ENCODE measurements around the gene S100P.
"Not testable (repeated sequence)": the region's sequence is repeated elsewhere in the genome, so short reads cannot be mapped to it uniquely, and the experiment has no call there.

The S100P gene

DNA sequence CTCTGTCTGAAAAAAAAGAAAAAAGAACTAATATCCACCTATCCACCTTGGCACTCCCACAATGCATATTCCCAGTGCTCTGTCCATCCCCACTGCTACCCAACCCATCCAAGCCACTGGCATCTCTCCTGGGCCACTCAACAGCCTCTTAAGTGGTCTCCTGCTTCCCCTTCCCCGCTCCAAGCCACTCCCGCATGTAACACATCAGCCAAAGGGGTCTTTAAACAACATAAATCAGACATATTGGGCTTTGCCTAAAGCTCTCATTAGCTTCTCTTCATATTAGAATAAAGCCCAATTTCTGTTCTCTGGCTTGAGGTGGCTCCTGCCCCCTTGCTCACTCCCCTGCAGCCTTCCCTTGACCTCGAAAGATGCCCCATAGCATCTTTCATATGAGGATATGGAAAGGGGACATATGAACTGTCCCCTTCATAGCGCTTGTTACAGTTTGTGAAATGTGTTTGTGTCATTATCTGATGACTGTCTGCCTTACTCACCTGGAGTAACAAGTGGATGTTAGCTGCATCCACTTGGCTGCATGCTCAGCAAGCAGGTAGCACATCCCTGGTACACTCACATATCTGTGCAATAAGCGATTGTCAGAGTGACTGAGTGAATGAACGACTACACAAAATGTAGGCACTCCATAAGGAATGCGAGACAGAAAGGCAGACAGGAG lies 25.4 kb downstream of the S100P start:
- H3K36me3 ChIP-seq (ENCODE audit: insufficient read depth, low read length): no peaks in the 10 kb centered on the region
- H3K9me3 ChIP-seq (ENCODE audit: low read length): no peaks in the 10 kb centered on the region
- H3K4me1 ChIP-seq (ENCODE audit: insufficient read depth, low read length): peaks cover 27% of the 10 kb centered on the region

DNA sequence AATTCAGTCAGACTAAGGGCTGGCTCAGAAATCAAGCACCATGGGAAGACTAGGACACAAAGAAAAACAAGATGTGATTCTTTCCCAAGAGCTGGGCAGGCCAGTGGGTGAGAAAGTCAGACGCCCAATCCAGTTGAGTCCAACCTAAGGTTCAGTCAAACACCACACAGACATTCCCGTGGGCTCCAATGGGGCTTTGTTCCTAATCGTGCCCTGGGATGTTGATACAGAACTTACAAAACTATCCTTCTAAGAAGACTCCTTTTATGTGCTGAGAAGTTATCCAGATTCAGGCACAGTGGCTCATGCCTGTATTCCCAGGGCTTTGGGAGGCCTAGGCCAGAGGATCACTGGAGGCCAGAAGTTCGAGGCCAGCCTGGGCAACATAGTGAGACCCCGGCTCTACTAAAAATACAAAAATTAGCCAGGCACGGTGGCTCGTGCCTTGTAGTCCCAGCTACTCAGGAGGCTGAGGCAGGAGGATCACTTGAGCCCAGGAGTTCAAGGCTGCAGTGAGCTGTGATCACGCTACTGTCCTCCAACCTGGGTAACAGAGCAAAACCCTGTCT lies 26.0 kb downstream of the S100P start:
- no peak overlapping the region for H3K27ac ChIP-seq (ENCODE audit: low read depth, low read length)
- no peaks in the 10 kb centered on the region for H3K36me3 ChIP-seq (ENCODE audit: insufficient read depth, low read length)
- no peak overlapping the region for H3K9ac ChIP-seq (ENCODE audit: low read length)
- no peaks in the 10 kb centered on the region for H3K27me3 ChIP-seq (ENCODE audit: control insufficient read depth in 1 of 2, insufficient read depth in 2 of 2, low read length in 2 of 2)
- no peak overlapping the region for H3K4me3 ChIP-seq (ENCODE audit: low read depth in 1 of 2, low read length in 2 of 2)
- peaks cover 27% of the 10 kb centered on the region for H3K4me1 ChIP-seq (ENCODE audit: insufficient read depth, low read length)
- no peaks in the 10 kb centered on the region for H3K9me3 ChIP-seq (ENCODE audit: low read length)

More for the DNA sequence above, 25.4 kb downstream of the S100P start:
- no peak overlapping the region for H3K27ac ChIP-seq (ENCODE audit: low read depth, low read length)
- H3K9ac ChIP-seq (ENCODE audit: low read length): no peak overlapping the region
- H3K4me3 ChIP-seq (ENCODE audit: low read depth in 1 of 2, low read length in 2 of 2): no peak overlapping the region
- no peaks in the 10 kb centered on the region for H3K27me3 ChIP-seq (ENCODE audit: control insufficient read depth in 1 of 2, insufficient read depth in 2 of 2, low read length in 2 of 2)

DNA sequence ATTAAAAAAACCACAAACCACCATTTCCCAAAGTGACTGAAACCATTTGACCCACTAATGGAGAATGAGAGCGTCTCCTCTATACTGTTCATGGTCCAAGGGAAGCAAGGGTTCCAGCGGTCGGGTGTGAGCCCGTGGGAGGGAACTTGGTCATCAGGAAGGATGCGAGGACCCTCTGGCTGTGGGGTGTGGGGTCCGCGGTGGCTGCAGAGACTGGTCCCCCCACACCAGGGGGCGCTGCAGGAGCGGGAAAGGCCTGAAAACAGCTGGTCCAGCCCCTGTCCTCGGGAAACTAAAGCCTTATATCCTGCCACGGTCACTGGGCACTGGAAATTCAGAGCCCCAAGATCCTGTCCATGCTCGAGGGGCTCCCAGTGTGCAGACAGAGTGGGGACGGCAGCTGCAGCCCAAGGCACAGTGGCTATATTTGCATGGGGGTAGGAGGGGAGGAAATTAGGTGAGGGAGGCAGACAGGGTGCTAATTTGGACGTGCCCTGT lies 26.6 kb downstream of the S100P start:
- no peak overlapping the region for H3K9ac ChIP-seq (ENCODE audit: low read length)
- H3K4me3 ChIP-seq (ENCODE audit: low read depth in 1 of 2, low read length in 2 of 2): no peak overlapping the region
- H3K27ac ChIP-seq (ENCODE audit: low read depth, low read length): no peak overlapping the region

DNA sequence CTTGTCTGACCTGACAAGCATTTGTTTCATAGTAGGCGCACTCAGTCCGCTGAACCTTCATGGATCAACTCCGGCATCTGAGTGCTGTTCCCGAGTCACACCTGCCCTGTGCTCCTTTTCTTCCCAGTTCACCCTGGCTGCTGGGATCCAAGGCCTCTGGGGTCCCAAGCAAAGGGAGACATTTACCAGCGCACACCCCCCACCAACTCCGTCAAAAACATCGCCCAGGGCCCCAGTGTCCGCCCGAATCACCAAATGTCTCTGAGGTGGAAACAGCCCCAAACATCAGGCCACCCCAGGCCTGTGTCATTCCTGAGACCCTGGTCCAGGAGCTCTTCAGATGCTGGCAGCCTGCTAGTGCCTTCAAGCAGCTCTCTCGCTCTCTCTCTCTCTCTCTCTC lies 27.4 kb downstream of the S100P start:
- H3K9me3 ChIP-seq (ENCODE audit: low read length): no peaks in the 10 kb centered on the region
- no peak overlapping the region for H3K4me3 ChIP-seq (ENCODE audit: low read depth in 1 of 2, low read length in 2 of 2)
- H3K27me3 ChIP-seq (ENCODE audit: control insufficient read depth in 1 of 2, insufficient read depth in 2 of 2, low read length in 2 of 2): no peaks in the 10 kb centered on the region
- no peaks in the 10 kb centered on the region for H3K36me3 ChIP-seq (ENCODE audit: insufficient read depth, low read length)
- peaks cover 18% of the 10 kb centered on the region for H3K4me1 ChIP-seq (ENCODE audit: insufficient read depth, low read length)
- no peak overlapping the region for H3K27ac ChIP-seq (ENCODE audit: low read depth, low read length)
- H3K9ac ChIP-seq (ENCODE audit: low read length): no peak overlapping the region

More for the DNA sequence above, 26.6 kb downstream of the S100P start:
- Histone ChIP-seq H3K36me3 (ENCODE audit: insufficient read depth, low read length) (no peaks in the 10 kb centered on the region), H3K27me3 (ENCODE audit: control insufficient read depth in 1 of 2, insufficient read depth in 2 of 2, low read length in 2 of 2) (no peaks in the 10 kb centered on the region), H3K9me3 (ENCODE audit: low read length) (no peaks in the 10 kb centered on the region), H3K4me1 (ENCODE audit: insufficient read depth, low read length) (peaks cover 23% of the 10 kb centered on the region)

DNA sequence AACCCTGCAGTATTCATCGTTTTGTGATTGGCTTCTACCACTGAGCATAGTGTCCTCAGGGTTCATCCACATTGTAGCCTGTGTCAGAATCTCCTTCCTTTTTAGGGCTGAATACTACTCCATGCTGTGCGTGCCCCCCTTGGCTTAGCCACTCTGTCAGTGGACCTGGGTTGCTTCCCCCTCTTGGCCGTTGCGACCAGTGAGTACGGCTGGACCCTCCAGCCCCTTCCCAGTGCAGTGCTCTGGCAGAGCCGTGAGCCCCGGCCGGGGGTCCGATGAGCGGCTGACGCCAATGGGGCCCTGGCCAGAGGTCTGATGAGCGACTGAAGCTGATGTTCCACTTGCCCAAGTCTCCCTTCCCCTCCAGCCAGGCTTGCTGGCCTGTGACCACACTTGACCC lies 29.2 kb downstream of the S100P start:
- Histone ChIP-seq H3K27ac (ENCODE audit: low read depth, low read length) (no peak overlapping the region), H3K4me1 (ENCODE audit: insufficient read depth, low read length) (peaks cover 8% of the 10 kb centered on the region), H3K27me3 (ENCODE audit: control insufficient read depth in 1 of 2, insufficient read depth in 2 of 2, low read length in 2 of 2) (no peaks in the 10 kb centered on the region), H3K36me3 (ENCODE audit: insufficient read depth, low read length) (no peaks in the 10 kb centered on the region), H3K9ac (ENCODE audit: low read length) (no peak overlapping the region), H3K4me3 (ENCODE audit: low read depth in 1 of 2, low read length in 2 of 2) (no peak overlapping the region), H3K9me3 (ENCODE audit: low read length) (no peaks in the 10 kb centered on the region)

DNA sequence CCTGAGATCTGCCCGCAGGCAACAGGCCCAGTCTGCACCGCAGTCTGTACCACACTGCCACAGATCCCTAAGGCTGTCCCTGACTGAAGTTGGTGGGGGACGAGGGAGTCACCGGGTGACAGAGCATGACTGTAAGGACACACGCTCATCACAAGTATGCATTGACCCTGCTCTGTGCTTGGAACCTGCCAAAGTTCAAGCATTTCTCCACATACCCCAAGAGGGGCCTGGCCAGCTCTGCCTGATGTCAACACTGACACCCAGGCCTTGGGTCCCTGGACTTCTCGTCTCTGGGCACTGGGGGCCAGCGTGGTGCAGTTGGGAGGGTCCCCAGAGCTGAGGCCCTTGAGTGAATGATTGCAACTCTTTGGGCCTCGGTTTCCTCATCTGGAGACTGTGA lies 30.2 kb downstream of the S100P start:
- Histone ChIP-seq H3K4me1 (ENCODE audit: insufficient read depth, low read length) (peaks cover 8% of the 10 kb centered on the region), H3K36me3 (ENCODE audit: insufficient read depth, low read length) (no peaks in the 10 kb centered on the region), H3K4me3 (ENCODE audit: low read depth in 1 of 2, low read length in 2 of 2) (no peak overlapping the region), H3K27ac (ENCODE audit: low read depth, low read length) (no peak overlapping the region), H3K27me3 (ENCODE audit: control insufficient read depth in 1 of 2, insufficient read depth in 2 of 2, low read length in 2 of 2) (no peaks in the 10 kb centered on the region), H3K9ac (ENCODE audit: low read length) (no peak overlapping the region), H3K9me3 (ENCODE audit: low read length) (no peaks in the 10 kb centered on the region)

DNA sequence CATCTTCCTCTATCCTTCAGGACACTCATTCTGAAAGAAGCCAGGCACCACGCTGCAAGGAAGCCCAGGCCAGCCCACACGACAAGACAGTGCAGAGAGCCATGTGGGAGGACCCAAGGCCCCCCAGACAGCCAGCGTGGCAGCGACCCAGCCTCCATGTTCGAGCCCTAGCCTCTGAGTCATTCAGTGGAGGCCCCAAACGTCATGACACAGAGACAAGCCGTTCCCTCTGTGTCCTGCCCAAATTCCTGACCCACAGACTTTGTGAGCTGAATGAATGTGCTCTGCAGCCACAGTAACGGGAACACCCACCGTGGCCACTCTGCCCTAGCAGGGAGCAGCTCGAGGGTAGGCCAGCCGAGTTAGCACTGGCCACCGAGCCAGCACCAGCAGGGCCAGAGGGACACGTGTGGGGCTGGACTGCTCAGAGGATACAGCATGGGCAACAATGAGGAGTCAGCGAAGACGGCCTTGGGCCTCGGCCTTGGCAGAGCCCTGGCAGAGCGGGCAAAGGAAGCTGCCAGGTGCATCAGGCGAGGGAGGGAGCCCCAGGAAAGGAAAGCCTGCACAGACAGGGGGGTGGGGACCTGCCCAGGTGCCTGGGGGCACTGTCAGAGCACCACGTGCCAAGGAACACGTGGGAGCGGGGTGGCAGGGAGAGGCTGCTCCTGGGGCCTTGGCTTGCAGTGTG lies 30.9 kb downstream of the S100P start:
- Histone ChIP-seq H3K27ac (ENCODE audit: low read depth, low read length) (no peak overlapping the region), H3K36me3 (ENCODE audit: insufficient read depth, low read length) (no peaks in the 10 kb centered on the region), H3K27me3 (ENCODE audit: control insufficient read depth in 1 of 2, insufficient read depth in 2 of 2, low read length in 2 of 2) (no peaks in the 10 kb centered on the region), H3K4me3 (ENCODE audit: low read depth in 1 of 2, low read length in 2 of 2) (no peak overlapping the region), H3K4me1 (ENCODE audit: insufficient read depth, low read length) (peaks cover 8% of the 10 kb centered on the region), H3K9ac (ENCODE audit: low read length) (no peak overlapping the region), H3K9me3 (ENCODE audit: low read length) (no peaks in the 10 kb centered on the region)

DNA sequence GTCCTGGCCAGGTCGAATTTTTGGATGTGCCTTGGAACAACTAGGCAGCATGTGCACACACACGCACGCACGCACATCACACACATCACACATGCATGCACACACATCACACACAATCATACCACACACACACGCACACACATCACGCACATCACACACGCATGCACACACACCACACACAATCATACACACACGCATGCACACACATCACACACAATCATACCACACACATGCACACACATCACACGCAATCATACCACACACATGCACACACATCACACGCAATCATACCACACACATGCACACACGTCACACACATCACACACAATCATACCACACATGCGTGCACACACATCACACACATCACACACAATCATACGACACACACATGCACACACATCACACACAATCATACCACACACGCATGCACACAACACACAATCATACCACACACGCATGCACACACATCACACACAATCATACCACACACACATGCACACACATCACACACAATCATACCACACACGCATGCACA lies 31.8 kb downstream of the S100P start:
- H3K9ac ChIP-seq (ENCODE audit: low read length); H3K27ac ChIP-seq (ENCODE audit: low read depth, low read length); H3K9me3 ChIP-seq (ENCODE audit: low read length); H3K36me3 ChIP-seq (ENCODE audit: insufficient read depth, low read length); H3K27me3 ChIP-seq (ENCODE audit: control insufficient read depth in 1 of 2, insufficient read depth in 2 of 2, low read length in 2 of 2); H3K4me1 ChIP-seq (ENCODE audit: insufficient read depth, low read length); H3K4me3 ChIP-seq (ENCODE audit: low read depth in 1 of 2, low read length in 2 of 2): not testable (repeated sequence)

DNA sequence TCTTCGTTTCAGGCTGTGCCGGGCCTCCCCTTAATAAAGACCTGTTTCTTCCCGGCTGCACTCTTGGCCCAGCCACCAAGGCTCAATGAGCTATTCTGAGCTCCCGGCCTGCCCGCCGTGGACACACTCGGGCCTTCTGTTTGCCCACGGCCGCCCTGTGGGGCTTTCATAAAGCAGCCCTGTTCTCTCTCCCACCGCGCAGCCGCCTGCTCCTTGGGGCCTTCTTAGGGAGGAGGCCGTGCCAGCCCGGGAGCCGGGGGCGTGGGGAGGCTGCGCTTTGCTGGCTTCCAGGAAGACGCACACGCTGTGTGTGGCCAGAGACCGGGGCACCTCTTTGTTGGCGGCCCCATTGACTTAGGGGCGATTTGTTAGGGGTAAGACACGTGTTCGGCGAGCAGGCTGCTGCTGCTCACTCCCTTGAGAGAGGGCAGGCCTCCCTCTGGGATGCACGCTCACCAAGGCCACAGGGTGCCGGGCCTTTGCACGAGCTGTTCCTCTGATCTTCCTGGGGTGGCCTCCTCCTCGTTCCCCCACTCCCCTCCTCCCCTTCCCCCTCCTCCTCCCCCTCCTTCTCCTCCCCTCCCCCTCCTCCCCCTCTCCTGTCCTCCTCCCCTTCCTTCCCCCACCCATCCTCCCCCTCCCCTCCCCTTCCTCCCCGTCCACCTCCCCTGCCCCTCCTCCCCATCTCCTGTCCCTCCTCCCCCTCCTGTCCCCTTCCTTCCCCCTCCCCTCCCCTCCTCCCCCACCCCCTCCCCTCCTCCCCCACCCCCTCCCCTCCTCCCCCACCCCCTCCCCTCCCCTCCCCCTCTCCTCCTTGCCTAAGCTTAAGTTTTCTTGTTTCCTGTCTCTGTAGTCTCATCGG lies 33.6 kb downstream of the S100P start:
- no peak overlapping the region for H3K9ac ChIP-seq (ENCODE audit: low read length)
- no peaks in the 10 kb centered on the region for H3K27me3 ChIP-seq (ENCODE audit: control insufficient read depth in 1 of 2, insufficient read depth in 2 of 2, low read length in 2 of 2)
- no peaks in the 10 kb centered on the region for H3K4me1 ChIP-seq (ENCODE audit: insufficient read depth, low read length)
- no peak overlapping the region for H3K4me3 ChIP-seq (ENCODE audit: low read depth in 1 of 2, low read length in 2 of 2)
- H3K36me3 ChIP-seq (ENCODE audit: insufficient read depth, low read length): no peaks in the 10 kb centered on the region
- H3K9me3 ChIP-seq (ENCODE audit: low read length): no peaks in the 10 kb centered on the region
- H3K27ac ChIP-seq (ENCODE audit: low read depth, low read length): no peak overlapping the region

DNA sequence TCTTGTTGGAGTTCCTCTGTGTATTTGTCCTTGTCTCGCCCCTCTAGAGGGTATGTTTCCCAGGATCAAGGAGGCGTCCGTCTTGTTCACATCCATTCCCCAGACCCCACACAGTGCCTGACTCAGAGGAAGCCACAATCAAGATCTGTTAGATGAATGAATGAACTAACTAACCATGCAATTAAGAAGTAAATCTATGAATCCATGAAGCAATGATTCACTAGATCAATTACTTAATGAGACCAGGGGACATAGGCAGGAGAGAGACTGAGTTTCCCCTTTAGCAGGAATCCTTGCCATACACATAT lies 34.2 kb downstream of the S100P start:
- no peak overlapping the region for H3K9ac ChIP-seq (ENCODE audit: low read length)
- no peaks in the 10 kb centered on the region for H3K36me3 ChIP-seq (ENCODE audit: insufficient read depth, low read length)
- H3K27ac ChIP-seq (ENCODE audit: low read depth, low read length): no peak overlapping the region
- H3K4me3 ChIP-seq (ENCODE audit: low read depth in 1 of 2, low read length in 2 of 2): no peak overlapping the region
- H3K27me3 ChIP-seq (ENCODE audit: control insufficient read depth in 1 of 2, insufficient read depth in 2 of 2, low read length in 2 of 2): no peaks in the 10 kb centered on the region
- no peaks in the 10 kb centered on the region for H3K9me3 ChIP-seq (ENCODE audit: low read length)
- no peaks in the 10 kb centered on the region for H3K4me1 ChIP-seq (ENCODE audit: insufficient read depth, low read length)
